GM18519 (cell line): Measurements from ENCODE around the gene OIT3.

Experiments
- ATAC-seq: cut with Tn5 transposase; IDR thresholded peaks from one replicate; pipeline ENCODE4 v1.9.1; 2021; ENCODE audit warnings: mild to moderate bottlenecking, moderate library complexity; ENCODE audit not compliant: unreplicated experiment, low FRiP score

Gene OIT3

GRCh38 chr10:72948762-72949161, 55.2 kb downstream of the OIT3 start:
- no peak for ATAC-seq

GRCh38 chr10:72951760-72952159, 58.2 kb downstream of the OIT3 start:
- no peak for ATAC-seq

GRCh38 chr10:72952189-72952588, 58.6 kb downstream of the OIT3 start:
- ATAC-seq = no peak

GRCh38 chr10:72952642-72953158, 59.2 kb downstream of the OIT3 start:
- ATAC-seq = no peak

GRCh38 chr10:72953687-72954086, 60.1 kb downstream of the OIT3 start:
- ATAC-seq = no peak

GRCh38 chr10:72954230-72954595, 60.7 kb downstream of the OIT3 start:
- no peak for ATAC-seq

- no peak for ATAC-seq
Measured at GRCh38 chr10:72954596-72955554, 61.3 kb downstream of the OIT3 start, which contains the start of gene PLA2G12B. Gene PLA2G12B (minus strand): TSS chr10:72954806. CDS start chr10:72954685, 121 bp downstream.

- ATAC-seq = no peak
Measured at GRCh38 chr10:72956001-72956400, 62.5 kb downstream of the OIT3 start.

GRCh38 chr10:72976886-72977285, 83.3 kb downstream of the OIT3 start:
- no peak for ATAC-seq

GRCh38 chr10:72979709-72980108, 86.2 kb downstream of the OIT3 start:
- no peak for ATAC-seq

- no peak for ATAC-seq
Measured at GRCh38 chr10:72980348-72980747, 86.8 kb downstream of the OIT3 start.

GRCh38 chr10:72981028-72981881, 87.7 kb downstream of the OIT3 start:
- ATAC-seq = no peak

- no peak for ATAC-seq
Measured at GRCh38 chr10:72981882-72982529, 88.5 kb downstream of the OIT3 start.
